ENCODE measurements around the gene MSGN1. TPM values are rescaled to one million over a fixed set of nuclear protein-coding genes. Genes with fewer than 3 reads are reported as not detected.
A peak's percentile ranks its signal among the peaks of the same experiment; 100 is the strongest.

Gene MSGN1
- total RNA-seq, 4 donors from 2014 or later = not detected

GRCh38 chr2:17781482-17781881 is 34.8 kb upstream of the MSGN1 start:
- Histone ChIP-seq H3K36me3 (peaks cover 0 to 17% (median 1%) of the 10 kb centered on the region in 4 donors), H3K4me3 (no peak overlapping the region), H3K4me1 (no peaks in the 10 kb centered on the region), H3K27me3 (no peaks in the 10 kb centered on the region), H3K9me3 (no peaks in the 10 kb centered on the region), H3K27ac (replicated peaks in 1 of 4) (no peak overlapping the region)
- no peak for DNase-seq (ENCODE audit: extremely low spot score)
- 85% methylated on average over 1 of the region's 1 CpG for WGBS
- no peak for TF ChIP-seq CTCF (IDR thresholded peaks at IDR 0.05)
- no peak for TF ChIP-seq POLR2AphosphoS5 (IDR thresholded peaks at IDR 0.05)
- no peak for TF ChIP-seq POLR2A (IDR thresholded peaks at IDR 0.05; ENCODE audit: low read depth)
- TF ChIP-seq EP300 (IDR thresholded peaks at IDR 0.05) = no peak
- intact Hi-C loops (cut with DNase I) = no loop called here

- 71% methylated on average over 3 of the region's 3 CpGs for WGBS
- TF ChIP-seq POLR2A (IDR thresholded peaks at IDR 0.05; ENCODE audit: low read depth) = no peak
- H3K27ac ChIP-seq (replicated peaks in 1 of 4) = no peak overlapping the region
- no peak for DNase-seq (ENCODE audit: extremely low spot score)
- H3K4me1 ChIP-seq = peaks cover 0 to 4% (median 0%) of the 10 kb centered on the region in 4 donors
- intact Hi-C loops (cut with DNase I) = no loop called here
- peaks cover 0 to under 1% (median 0%) of the 10 kb centered on the region in 4 donors for H3K36me3 ChIP-seq
- no peak overlapping the region for H3K4me3 ChIP-seq
- peaks cover 0 to 4% (median 0%) of the 10 kb centered on the region in 4 donors for H3K27me3 ChIP-seq
- H3K9me3 ChIP-seq = no peaks in the 10 kb centered on the region
Observed at GRCh38 chr2:17786727-17787126, 29.5 kb upstream of the MSGN1 start.

- intact Hi-C loops (cut with DNase I) = no loop called here
- TF ChIP-seq POLR2AphosphoS5 (IDR thresholded peaks at IDR 0.05) (no peak), EP300 (IDR thresholded peaks at IDR 0.05) (no peak), POLR2A (IDR thresholded peaks at IDR 0.05; ENCODE audit: low read depth) (no peak), CTCF (IDR thresholded peaks at IDR 0.05) (no peak)
- peaks cover 0 to 4% (median 0%) of the 10 kb centered on the region in 4 donors for H3K4me1 ChIP-seq
- WGBS = 74% methylated on average over 4 of the region's 4 CpGs
- H3K9me3 ChIP-seq = no peaks in the 10 kb centered on the region
- no peak overlapping the region for H3K27ac ChIP-seq (replicated peaks in 1 of 4)
- H3K36me3 ChIP-seq = no peaks in the 10 kb centered on the region
- DNase-seq (ENCODE audit: extremely low spot score) = no peak
- H3K27me3 ChIP-seq = peaks cover 0 to 4% (median 0%) of the 10 kb centered on the region in 4 donors
- H3K4me3 ChIP-seq = no peak overlapping the region
Observed at GRCh38 chr2:17788773-17789172, 27.5 kb upstream of the MSGN1 start.

GRCh38 chr2:17790536-17790935 is 25.7 kb upstream of the MSGN1 start:
- Histone ChIP-seq H3K4me1 (peaks cover 0 to 4% (median 0%) of the 10 kb centered on the region in 4 donors), H3K9me3 (no peaks in the 10 kb centered on the region), H3K36me3 (no peaks in the 10 kb centered on the region), H3K4me3 (no peak overlapping the region), H3K27me3 (peaks cover 0 to 4% (median 0%) of the 10 kb centered on the region in 4 donors), H3K27ac (replicated peaks in 1 of 4) (no peak overlapping the region)
- intact Hi-C loops (cut with DNase I) = no loop called here
- TF ChIP-seq POLR2A (IDR thresholded peaks at IDR 0.05; ENCODE audit: low read depth) (no peak), EP300 (IDR thresholded peaks at IDR 0.05) (no peak), CTCF (IDR thresholded peaks at IDR 0.05) (no peak), POLR2AphosphoS5 (IDR thresholded peaks at IDR 0.05) (no peak)
- 63% methylated on average over 1 of the region's 1 CpG for WGBS
- DNase-seq (ENCODE audit: extremely low spot score) = no peak

- H3K27me3 ChIP-seq = peaks cover 0 to 4% (median 0%) of the 10 kb centered on the region in 4 donors
- TF ChIP-seq CTCF (IDR thresholded peaks at IDR 0.05) (no peak), EP300 (IDR thresholded peaks at IDR 0.05) (no peak), POLR2A (IDR thresholded peaks at IDR 0.05; ENCODE audit: low read depth) (no peak), POLR2AphosphoS5 (IDR thresholded peaks at IDR 0.05) (no peak)
- peaks cover 0 to 4% (median 0%) of the 10 kb centered on the region in 4 donors for H3K4me1 ChIP-seq
- no peak overlapping the region for H3K27ac ChIP-seq (replicated peaks in 1 of 4)
- intact Hi-C loops (cut with DNase I) = no loop called here
- H3K9me3 ChIP-seq = no peaks in the 10 kb centered on the region
- no peak overlapping the region for H3K4me3 ChIP-seq
- WGBS = 30% methylated on average over 5 of the region's 5 CpGs
- peak; percentile 75 for DNase-seq (ENCODE audit: extremely low spot score)
- H3K36me3 ChIP-seq = no peaks in the 10 kb centered on the region
Observed at GRCh38 chr2:17791121-17791816, 25.0 kb upstream of the MSGN1 start.
